HFFc6 (cell line): ENCODE data around the gene ZDHHC5. TPM values are rescaled to one million over a fixed set of nuclear protein-coding genes. Genes with fewer than 3 reads are reported as not detected.

Source experiments
- DNase-seq: peaks from one replicate; pipeline ENCODE4 v3.0.0-alpha.2; 2018
- H3K27ac Mint-ChIP-seq: 2 replicates; pipeline ENCODE4 v1.8.0; 2020; ENCODE audit warnings: mild to moderate bottlenecking, mixed read lengths
- H3K27me3 Mint-ChIP-seq: 2 replicates; pipeline ENCODE4 v1.8.0; 2021; ENCODE audit warnings: mild to moderate bottlenecking, moderate library complexity, mixed read lengths; ENCODE audit not compliant: insufficient read depth
- H3K36me3 Mint-ChIP-seq: 2 replicates; pipeline ENCODE4 v1.8.0; 2021; ENCODE audit warnings: low read depth, mixed read lengths
- H3K4me1 Mint-ChIP-seq: 2 replicates; pipeline ENCODE4 v1.8.0; 2020; ENCODE audit warnings: low read depth, mixed read lengths
- H3K4me3 Mint-ChIP-seq: 2 replicates; pipeline ENCODE4 v1.8.0; 2020; ENCODE audit warnings: mild to moderate bottlenecking, moderate library complexity, mixed read lengths
- H3K9me3 Mint-ChIP-seq: 2 replicates; pipeline ENCODE4 v1.8.0; 2020; ENCODE audit warnings: mild to moderate bottlenecking, mixed read lengths
- CTCF ChIP-seq: fragments of 200-600 bp; sonication (generic); IDR thresholded peaks from 2 replicates; pipeline ENCODE4 v1.5.0; 2021; ENCODE audit warnings: antibody characterized with exemption, mild to moderate bottlenecking
- total RNA-seq, 6 experiments: library from RNA; stranded (reverse); fragmentation: NEBNext Ultra II Directional; extraction: Animal tissue kit (Norgen Biotek cat#: 25700); gene quantifications; 2 replicates in 1 of 6; 3 replicates in 5 of 6; pipeline ENCODE4 v1.2.3, GENCODE V29; 2021

The ZDHHC5 gene
- total RNA-seq, 6 experiments from 2014 or later, result 67.5 to 82.1 (median 74.1) TPM

GRCh38 chr11:57727185-57727584 is 59.3 kb downstream of the ZDHHC5 start:
- Mint-ChIP-seq H3K27me3 (no peaks in the 10 kb centered on the region), H3K4me1 (peaks cover 8% of the 10 kb centered on the region; the same call in 1 of the 2 replicates), H3K4me3 (no peak overlapping the region)

GRCh38 chr11:57728829-57729228 is 60.9 kb downstream of the ZDHHC5 start:
- H3K9me3 Mint-ChIP-seq, result no peaks in the 10 kb centered on the region
- H3K27ac Mint-ChIP-seq, result no peak overlapping the region; the same call in 1 of the 2 replicates

More at GRCh38 chr11:57727185-57727584, 59.3 kb downstream of the ZDHHC5 start:
- Mint-ChIP-seq H3K9me3 (no peaks in the 10 kb centered on the region), H3K36me3 (no peaks in the 10 kb centered on the region), H3K27ac (no peak overlapping the region; the same call in 1 of the 2 replicates)
- TF ChIP-seq CTCF, result no peak
- no peak for DNase-seq

GRCh38 chr11:57729479-57729878 is 61.6 kb downstream of the ZDHHC5 start:
- Mint-ChIP-seq H3K4me3 (no peak overlapping the region), H3K27ac (no peak overlapping the region), H3K27me3 (no peaks in the 10 kb centered on the region; the same call in 1 of the 2 replicates), H3K4me1 (peaks cover 9% of the 10 kb centered on the region; the same call in 1 of the 2 replicates), H3K9me3 (no peaks in the 10 kb centered on the region), H3K36me3 (no peaks in the 10 kb centered on the region)
- TF ChIP-seq CTCF, result no peak
- no peak for DNase-seq

More at GRCh38 chr11:57728829-57729228, 60.9 kb downstream of the ZDHHC5 start:
- TF ChIP-seq CTCF, result no peak
- no peaks in the 10 kb centered on the region for H3K36me3 Mint-ChIP-seq
- no peak overlapping the region for H3K4me3 Mint-ChIP-seq
- DNase-seq, result no peak
- peaks cover 9% of the 10 kb centered on the region; the same call in 1 of the 2 replicates for H3K4me1 Mint-ChIP-seq
- H3K27me3 Mint-ChIP-seq, result no peaks in the 10 kb centered on the region

GRCh38 chr11:57732661-57733060 is 64.7 kb downstream of the ZDHHC5 start:
- no peaks in the 10 kb centered on the region for H3K9me3 Mint-ChIP-seq
- no peaks in the 10 kb centered on the region; the same call in 1 of the 2 replicates for H3K27me3 Mint-ChIP-seq
- no peaks in the 10 kb centered on the region for H3K36me3 Mint-ChIP-seq
- H3K4me3 Mint-ChIP-seq, result no peak overlapping the region
- peaks cover 9% of the 10 kb centered on the region; the same call in 1 of the 2 replicates for H3K4me1 Mint-ChIP-seq
- TF ChIP-seq CTCF, result no peak
- H3K27ac Mint-ChIP-seq, result no peak overlapping the region
- DNase-seq, result no peak

GRCh38 chr11:57735619-57736298 is 67.8 kb downstream of the ZDHHC5 start:
- no peak overlapping the region for H3K27ac Mint-ChIP-seq
- no peaks in the 10 kb centered on the region for H3K36me3 Mint-ChIP-seq

More at GRCh38 chr11:57735619-57736298, 67.8 kb downstream of the ZDHHC5 start:
- DNase-seq, result no peak
- Mint-ChIP-seq H3K4me3 (no peak overlapping the region), H3K9me3 (no peaks in the 10 kb centered on the region), H3K27me3 (no peaks in the 10 kb centered on the region; the same call in 1 of the 2 replicates), H3K4me1 (peaks cover 19% of the 10 kb centered on the region)
- no peak for TF ChIP-seq CTCF
